Occipital lobe (tissue), 2 donors: Measurements from ENCODE around the gene C1GALT1. TPM values are rescaled to one million over a fixed set of nuclear protein-coding genes. Genes with fewer than 3 reads are reported as not detected.
A peak's percentile ranks its signal among the peaks of the same experiment; 100 is the strongest.

Source experiments
- DNase-seq: peaks from one replicate; lab custom pipeline; 2025; lab: John Stamatoyannopoulos, UW
- total RNA-seq: library from RNA; depleted of rRNA; stranded (reverse); fragments of >200 nt; gene quantifications from one replicate; pipeline ENCODE4 v1.2.3, GENCODE V29; 2014

Gene C1GALT1
- total RNA-seq, 1 donor from 2014 or later: 37.7 TPM

GRCh38 chr7:7201578-7202374 is 19.4 kb downstream of the C1GALT1 start:
- DNase-seq: no peak

- DNase-seq: no peak
Measured at GRCh38 chr7:7202375-7202720, 20.0 kb downstream of the C1GALT1 start.

- DNase-seq: no peak
Measured at GRCh38 chr7:7203813-7204575, 21.6 kb downstream of the C1GALT1 start.

- DNase-seq: no peak
Measured at GRCh38 chr7:7207876-7208275, 25.5 kb downstream of the C1GALT1 start.

- no peak for DNase-seq
Measured at GRCh38 chr7:7208520-7208919, 26.2 kb downstream of the C1GALT1 start.

GRCh38 chr7:7209412-7210050 is 27.2 kb downstream of the C1GALT1 start:
- DNase-seq: no peak

GRCh38 chr7:7210475-7211237 is 28.3 kb downstream of the C1GALT1 start:
- DNase-seq: no peak

GRCh38 chr7:7212612-7213011 is 30.3 kb downstream of the C1GALT1 start:
- no peak for DNase-seq

- no peak for DNase-seq
Measured at GRCh38 chr7:7214398-7215347, 32.3 kb downstream of the C1GALT1 start.

- DNase-seq: no peak
Measured at GRCh38 chr7:7216279-7216678, 33.9 kb downstream of the C1GALT1 start.

- no peak for DNase-seq
Measured at GRCh38 chr7:7219216-7219615, 36.9 kb downstream of the C1GALT1 start.

- DNase-seq: no peak
Measured at GRCh38 chr7:7220821-7221220, 38.5 kb downstream of the C1GALT1 start.

- no peak for DNase-seq
Measured at GRCh38 chr7:7221599-7222038, 39.3 kb downstream of the C1GALT1 start.

- no peak for DNase-seq
Measured at GRCh38 chr7:7223250-7223649, 40.9 kb downstream of the C1GALT1 start.

GRCh38 chr7:7226407-7226806 is 44.1 kb downstream of the C1GALT1 start:
- DNase-seq: no peak

GRCh38 chr7:7228472-7228871 is 46.1 kb downstream of the C1GALT1 start:
- no peak for DNase-seq

GRCh38 chr7:7228967-7229366 is 46.6 kb downstream of the C1GALT1 start:
- DNase-seq: peak; percentile 59

- DNase-seq: no peak
Measured at GRCh38 chr7:7231000-7231399, 48.7 kb downstream of the C1GALT1 start.

GRCh38 chr7:7231865-7232264 is 49.5 kb downstream of the C1GALT1 start:
- DNase-seq: no peak

- no peak for DNase-seq
Measured at GRCh38 chr7:7235347-7235746, 53.0 kb downstream of the C1GALT1 start.
